Measurements from ENCODE around the gene FIZ1.

GRCh38 chr19:55599468-55599841 is at the start of gene FIZ1:
- TF ChIP-seq CTCF (IDR thresholded peaks at IDR 0.05) (no peak), POLR2AphosphoS5 (IDR thresholded peaks at IDR 0.05) (peak in 3 of 4 donors; percentile 2 to 49 (median 44)), POLR2A (IDR thresholded peaks at IDR 0.05) (no peak), EP300 (IDR thresholded peaks at IDR 0.05) (no peak)

All from sigmoid colon (tissue), 4 donors.